OCI-LY7 (cell line): Measurements from ENCODE around the gene HSPB6.

Experiments
- EZH2phosphoT487 ChIP-seq: fragments of 200-600 bp; sonication (generic); IDR thresholded peaks from 2 replicates; pipeline ENCODE4 v1.6.1; 2018; ENCODE audit warnings: low read depth, borderline replicate concordance, mild to moderate bottlenecking, mixed run types, antibody characterized with exemption, low read length, moderate library complexity, mixed read lengths
- TF ChIP-seq, protein P1 (sequence below): fragments of 200-600 bp; sonication (generic); conservative IDR thresholded peaks from 2 replicates; pipeline ENCODE4 v1.5.1; 2014; ENCODE audit warnings: mild to moderate bottlenecking, antibody characterized with exemption, low read length, moderate library complexity, mixed read lengths

GRCh38 chr19:35714601-35715354 lies 42.1 kb downstream of the HSPB6 start:
- TF ChIP-seq, protein P1, sequence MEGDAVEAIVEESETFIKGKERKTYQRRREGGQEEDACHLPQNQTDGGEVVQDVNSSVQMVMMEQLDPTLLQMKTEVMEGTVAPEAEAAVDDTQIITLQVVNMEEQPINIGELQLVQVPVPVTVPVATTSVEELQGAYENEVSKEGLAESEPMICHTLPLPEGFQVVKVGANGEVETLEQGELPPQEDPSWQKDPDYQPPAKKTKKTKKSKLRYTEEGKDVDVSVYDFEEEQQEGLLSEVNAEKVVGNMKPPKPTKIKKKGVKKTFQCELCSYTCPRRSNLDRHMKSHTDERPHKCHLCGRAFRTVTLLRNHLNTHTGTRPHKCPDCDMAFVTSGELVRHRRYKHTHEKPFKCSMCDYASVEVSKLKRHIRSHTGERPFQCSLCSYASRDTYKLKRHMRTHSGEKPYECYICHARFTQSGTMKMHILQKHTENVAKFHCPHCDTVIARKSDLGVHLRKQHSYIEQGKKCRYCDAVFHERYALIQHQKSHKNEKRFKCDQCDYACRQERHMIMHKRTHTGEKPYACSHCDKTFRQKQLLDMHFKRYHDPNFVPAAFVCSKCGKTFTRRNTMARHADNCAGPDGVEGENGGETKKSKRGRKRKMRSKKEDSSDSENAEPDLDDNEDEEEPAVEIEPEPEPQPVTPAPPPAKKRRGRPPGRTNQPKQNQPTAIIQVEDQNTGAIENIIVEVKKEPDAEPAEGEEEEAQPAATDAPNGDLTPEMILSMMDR: peak; percentile 58
- no peak for TF ChIP-seq EZH2phosphoT487
